HEK293 (cell line): ENCODE measurements around the gene FBXL15.

Experiments
- CTCF ChIA-PET: fragments of 350-600 bp; formaldehyde crosslinking; extraction: SDS; loops from one replicate; lab custom pipeline; 2021; ENCODE audit warnings: antibody characterized with exemption; lab: Yijun Ruan, JAX
- POLR2A ChIA-PET: fragments of 300-600 bp; formaldehyde crosslinking; extraction: SDS; loops from one replicate; lab custom pipeline; 2020; ENCODE audit warnings: antibody characterized with exemption, inconsistent platforms; lab: Yijun Ruan, JAX
- H3K27ac ChIP-seq: fragments of 200-500 bp; sonication (Bioruptor generic); 2 replicates; pipeline ENCODE4 v1.5.1; 2014; ENCODE audit warnings: low read depth, low read length, control low read depth, inconsistent platforms; ENCODE audit errors: extremely low read depth
- H3K36me3 ChIP-seq, 2 experiments: fragments of 200-500 bp in 1 of 2; sonication (Bioruptor generic) in 1 of 2; 1 replicate in 1 of 2; 2 replicates in 1 of 2; pipeline ENCODE4 v1.5.1; 2014 to 2017; ENCODE audit warnings: inconsistent platforms in 2 of 2, low read length in 2 of 2; ENCODE audit not compliant: control insufficient read depth in 2 of 2, insufficient read depth in 1 of 2
- H3K4me1 ChIP-seq: fragments of 200-500 bp; sonication (Bioruptor generic); 2 replicates; pipeline ENCODE4 v1.5.1; 2014; ENCODE audit warnings: mild to moderate bottlenecking, low read length, inconsistent platforms; ENCODE audit not compliant: control insufficient read depth, insufficient read depth
- H3K4me3 ChIP-seq: 2 replicates; pipeline ENCODE4 v1.5.1; 2011; ENCODE audit warnings: low read depth, mild to moderate bottlenecking, control low read depth, low read length, moderate library complexity
- H3K9me3 ChIP-seq: fragments of 200-500 bp; sonication (Bioruptor generic); 2 replicates; pipeline ENCODE4 v1.5.1; 2014; ENCODE audit warnings: low read depth, low read length, inconsistent platforms; ENCODE audit not compliant: control insufficient read depth, insufficient read depth
- BCL11A ChIP-seq: fragments of 450-650 bp; formaldehyde crosslinking; IDR thresholded peaks from 2 replicates; pipeline ENCODE4 v1.5.1; 2016; ENCODE audit warnings: low read depth, missing biosample characterization, missing genetic modification characterization
- GLIS1 ChIP-seq: fragments of 450-650 bp; formaldehyde crosslinking; IDR thresholded peaks from 2 replicates; pipeline ENCODE4 v1.5.1; 2016; ENCODE audit warnings: missing biosample characterization, missing genetic modification characterization
- GLIS2 ChIP-seq: fragments of 450-650 bp; formaldehyde crosslinking; IDR thresholded peaks from 2 replicates; pipeline ENCODE4 v1.5.1; 2016; ENCODE audit warnings: missing biosample characterization, missing genetic modification characterization
- IKZF3 ChIP-seq: fragments of 450-650 bp; IDR thresholded peaks from 2 replicates; pipeline ENCODE4 v1.5.0; 2018; ENCODE audit warnings: missing biosample characterization, mild to moderate bottlenecking, missing genetic modification characterization, moderate library complexity
- KLF1 ChIP-seq: fragments of 450-650 bp; formaldehyde crosslinking; IDR thresholded peaks from 2 replicates; pipeline ENCODE4 v1.5.1; 2016; ENCODE audit warnings: missing biosample characterization, missing genetic modification characterization
- KLF16 ChIP-seq: fragments of 450-650 bp; formaldehyde crosslinking; IDR thresholded peaks from 2 replicates; pipeline ENCODE4 v1.5.1; 2017; ENCODE audit warnings: missing biosample characterization, missing genetic modification characterization
- KLF17 ChIP-seq: fragments of 450-650 bp; formaldehyde crosslinking; IDR thresholded peaks from 2 replicates; pipeline ENCODE4 v1.5.1; 2016; ENCODE audit warnings: missing biosample characterization, missing genetic modification characterization
- KLF9 ChIP-seq: fragments of 450-650 bp; formaldehyde crosslinking; IDR thresholded peaks from 2 replicates; pipeline ENCODE4 v1.5.1; 2016; ENCODE audit warnings: missing biosample characterization, missing genetic modification characterization, low read depth
- REST ChIP-seq: fragments of 450-650 bp; formaldehyde crosslinking; IDR thresholded peaks from 2 replicates; pipeline ENCODE4 v1.5.1; 2016; ENCODE audit warnings: missing biosample characterization, missing genetic modification characterization
- SP3 ChIP-seq: fragments of 450-650 bp; formaldehyde crosslinking; IDR thresholded peaks from 2 replicates; pipeline ENCODE4 v1.5.1; 2016; ENCODE audit warnings: missing biosample characterization, missing genetic modification characterization
- ZIC2 ChIP-seq: fragments of 450-650 bp; formaldehyde crosslinking; IDR thresholded peaks from 2 replicates; pipeline ENCODE4 v1.5.1; 2016; ENCODE audit warnings: missing biosample characterization, missing genetic modification characterization
- ZNF114 ChIP-seq: fragments of 450-650 bp; formaldehyde crosslinking; IDR thresholded peaks from 2 replicates; pipeline ENCODE4 v1.5.0; 2017; ENCODE audit warnings: missing biosample characterization, missing genetic modification characterization
- ZNF174 ChIP-seq: fragments of 450-650 bp; formaldehyde crosslinking; IDR thresholded peaks from 2 replicates; pipeline ENCODE4 v1.5.0; 2017; ENCODE audit warnings: missing biosample characterization, mild to moderate bottlenecking, missing genetic modification characterization
- ZNF184 ChIP-seq: fragments of 450-650 bp; IDR thresholded peaks from 2 replicates; pipeline ENCODE4 v1.5.1; 2018; ENCODE audit warnings: missing biosample characterization, mild to moderate bottlenecking, missing genetic modification characterization
- ZNF221 ChIP-seq: fragments of 450-650 bp; formaldehyde crosslinking; IDR thresholded peaks from 2 replicates; pipeline ENCODE4 v1.5.1; 2017; ENCODE audit warnings: missing biosample characterization, missing genetic modification characterization, borderline replicate concordance
- ZNF239 ChIP-seq: fragments of 450-650 bp; formaldehyde crosslinking; IDR thresholded peaks from 2 replicates; pipeline ENCODE4 v1.5.1; 2016; ENCODE audit warnings: missing biosample characterization, missing genetic modification characterization
- ZNF324 ChIP-seq: fragments of 450-650 bp; formaldehyde crosslinking; IDR thresholded peaks from 2 replicates; pipeline ENCODE4 v1.5.1; 2016; ENCODE audit warnings: missing biosample characterization, missing genetic modification characterization
- ZNF398 ChIP-seq: fragments of 450-650 bp; formaldehyde crosslinking; IDR thresholded peaks from 2 replicates; pipeline ENCODE4 v1.5.1; 2017; ENCODE audit warnings: missing biosample characterization, missing genetic modification characterization
- ZNF426 ChIP-seq: fragments of 450-650 bp; formaldehyde crosslinking; IDR thresholded peaks from 2 replicates; pipeline ENCODE4 v1.5.1; 2017; ENCODE audit warnings: missing biosample characterization, missing genetic modification characterization, mild to moderate bottlenecking, inconsistent platforms, moderate library complexity
- ZNF449 ChIP-seq: fragments of 450-650 bp; formaldehyde crosslinking; IDR thresholded peaks from 2 replicates; pipeline ENCODE4 v1.5.1; 2017; ENCODE audit warnings: missing biosample characterization, mild to moderate bottlenecking, missing genetic modification characterization, moderate library complexity
- ZNF513 ChIP-seq: fragments of 450-650 bp; IDR thresholded peaks from 2 replicates; pipeline ENCODE4 v1.5.1; 2018; ENCODE audit warnings: missing biosample characterization, missing genetic modification characterization
- ZNF664 ChIP-seq: fragments of 450-650 bp; formaldehyde crosslinking; IDR thresholded peaks from 2 replicates; pipeline ENCODE4 v1.5.1; 2016; ENCODE audit warnings: missing biosample characterization, missing genetic modification characterization
- ZNF777 ChIP-seq: fragments of 450-650 bp; formaldehyde crosslinking; IDR thresholded peaks from 2 replicates; pipeline ENCODE4 v1.5.1; 2017; ENCODE audit warnings: missing biosample characterization, missing genetic modification characterization, borderline replicate concordance
- ZSCAN18 ChIP-seq: fragments of 450-650 bp; formaldehyde crosslinking; IDR thresholded peaks from 2 replicates; pipeline ENCODE4 v1.5.1; 2016; ENCODE audit warnings: missing biosample characterization, missing genetic modification characterization
- ZSCAN23 ChIP-seq: fragments of 450-650 bp; formaldehyde crosslinking; IDR thresholded peaks from 2 replicates; pipeline ENCODE4 v1.5.1; 2016; ENCODE audit warnings: missing biosample characterization, missing genetic modification characterization
- ZXDB ChIP-seq: fragments of 450-650 bp; formaldehyde crosslinking; IDR thresholded peaks from 2 replicates; pipeline ENCODE4 v1.5.1; 2016; ENCODE audit warnings: missing biosample characterization, missing genetic modification characterization

Gene FBXL15

GRCh38 chr10:102395400-102396316 lies 25.0 kb upstream of the FBXL15 start, which contains the start of gene NFKB2:
TSS of gene NFKB2 (plus strand) at chr10:102395705. CDS start at chr10:102395960, 255 bp downstream.
- Histone ChIP-seq H3K4me1 (peaks cover 5% of the 10 kb centered on the region; the same call in 1 of the 2 replicates), H3K36me3 (peaks cover 0 to 16% of the 10 kb centered on the region in 2 experiments; a peak in 1 of 3 replicates), H3K27ac (no peak within 1 kb of the TSS; the same call in 1 of the 2 replicates), H3K4me3 (peak within 1 kb of the TSS; percentile 58), H3K9me3 (no peaks in the 10 kb centered on the region)
- ChIA-PET CTCF (interaction anchor here (0.6 to 4.5 kb wide), 11 partner anchors 9 to 201 kb away, joined by 3 to 57 read pairs (median 4); partner anchors contain the start of gene FBXL15), POLR2A (interaction anchor here (0.5 to 2.4 kb wide), 6 partner anchors 8 to 226 kb away, joined by 3 to 8 read pairs (median 3); partner anchors contain the start of gene CUEDC2)
- TF ChIP-seq ZNF174 (tag by site-specific recombination) (no peak), ZNF114 (tag by site-specific recombination) (no peak), ZNF324 (tag by site-specific recombination) (no peak), ZXDB (tag by site-specific recombination) (peak; percentile 59; the same call in 1 of the 2 replicates), REST (no peak), KLF16 (tag by site-specific recombination) (peak; percentile 72), ZSCAN23 (peak; percentile 57; the same call in 1 of the 2 replicates), ZNF777 (peak; percentile 55; the same call in 1 of the 2 replicates), IKZF3 (peak; percentile 96), ZNF426 (tag by site-specific recombination) (no peak), ZNF449 (no peak), BCL11A (tag by site-specific recombination) (peak; percentile 32; the same call in 1 of the 2 replicates), ZNF398 (tag by site-specific recombination) (peak; percentile 89), KLF17 (tag by site-specific recombination) (peak; percentile 66), ZNF184 (tag by site-specific recombination) (0 out of 2 replicates have a peak, but pooled peaks have one; percentile 5), ZNF513 (tag by site-specific recombination) (no peak), ZIC2 (tag by site-specific recombination) (peak; percentile 88), KLF9 (tag by site-specific recombination) (peak; percentile 95), GLIS2 (tag by site-specific recombination) (peak; percentile 96), GLIS1 (tag by site-specific recombination) (peak; percentile 37), ZNF239 (tag by site-specific recombination) (no peak), ZNF664 (tag by site-specific recombination) (no peak), KLF1 (tag by site-specific recombination) (peak; percentile 86), SP3 (tag by site-specific recombination) (peak; percentile 98), ZSCAN18 (tag by site-specific recombination) (no peak), ZNF221 (tag by site-specific recombination) (no peak)
